ENCODE data around the gene ZNF780B.
"Not testable (repeated sequence)": the region's sequence is repeated elsewhere in the genome, so short reads cannot be mapped to it uniquely, and the experiment has no call there.

ZNF780B gene

DNA sequence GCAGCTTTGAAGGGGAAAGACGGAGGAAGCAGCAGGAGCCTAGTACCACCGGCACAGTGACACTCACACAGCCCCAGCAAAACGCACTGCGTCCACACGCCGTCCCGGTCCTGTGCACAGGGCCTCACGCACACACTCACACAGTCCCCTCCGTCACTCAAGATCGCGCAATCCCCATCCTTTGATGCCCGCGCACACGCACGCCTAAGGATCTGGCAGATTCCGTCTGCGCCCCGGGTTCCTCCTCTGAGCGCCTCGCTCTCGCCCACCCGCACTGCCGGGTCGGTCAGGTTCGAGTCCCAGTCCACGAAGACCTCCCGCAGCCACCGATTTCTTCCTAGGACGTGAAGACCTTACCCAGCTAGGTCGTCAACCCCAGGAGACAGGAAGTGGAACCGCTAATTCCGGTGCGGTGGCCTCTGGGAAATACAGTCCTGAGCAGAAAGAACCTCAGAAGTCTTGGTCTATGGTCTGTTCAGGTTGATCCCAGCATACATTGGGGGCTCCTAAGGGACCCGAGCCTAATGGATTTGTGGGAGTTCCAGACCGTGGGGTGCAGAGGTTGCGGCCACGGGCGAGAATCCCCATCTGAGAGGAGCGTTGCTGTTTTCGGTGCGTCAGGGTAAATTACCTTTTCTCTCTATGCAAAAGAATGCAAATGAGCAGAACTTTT is at the start of gene ZNF780B:
ZNF780B (minus strand) TSS at position 400 of the 673 bp plus-strand sequence. CDS start 5,899 bp downstream, outside the sequence.
- peak; percentile 44 to 60 (median 51) for DNase-seq

DNA sequence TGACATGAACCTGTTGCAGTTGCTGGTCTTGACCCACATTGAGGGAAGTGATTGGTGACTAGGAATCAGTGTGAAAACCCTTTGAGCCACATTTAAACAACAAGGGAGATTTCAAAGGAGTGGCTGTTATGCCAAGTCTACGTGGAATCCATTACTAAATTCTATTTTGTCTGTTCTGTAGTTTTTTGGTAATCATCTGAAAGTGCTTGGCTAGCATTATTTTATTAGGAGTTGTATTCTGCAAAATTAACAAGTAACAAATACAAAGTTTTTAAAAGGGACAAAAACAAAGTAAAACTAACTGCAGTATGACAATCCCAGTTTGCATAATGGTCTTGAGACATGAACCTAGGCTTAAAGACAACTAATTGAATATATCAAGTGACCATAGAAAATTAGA is 48.7 kb upstream of the ZNF780B start:
- DNase-seq, result no peak

DNA sequence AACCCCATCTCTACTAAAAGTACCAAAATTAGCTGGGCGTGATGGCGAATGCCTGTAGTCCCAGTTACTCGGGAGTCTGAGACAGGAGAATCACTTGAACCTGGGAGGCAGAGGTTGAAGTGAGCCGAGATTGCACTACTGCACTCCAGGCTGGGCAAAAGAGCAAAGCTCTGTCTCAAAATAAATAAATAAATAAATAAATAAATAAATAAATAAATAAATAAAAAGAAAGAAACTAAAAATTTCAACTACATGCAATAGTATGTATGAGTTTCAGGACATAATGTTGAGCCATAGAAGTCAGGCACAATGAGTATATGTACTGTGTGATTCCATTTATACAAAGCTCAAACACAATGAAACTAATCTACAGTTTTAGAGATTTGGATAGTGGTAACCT is 47.6 kb upstream of the ZNF780B start:
- DNase-seq, result no peak

DNA sequence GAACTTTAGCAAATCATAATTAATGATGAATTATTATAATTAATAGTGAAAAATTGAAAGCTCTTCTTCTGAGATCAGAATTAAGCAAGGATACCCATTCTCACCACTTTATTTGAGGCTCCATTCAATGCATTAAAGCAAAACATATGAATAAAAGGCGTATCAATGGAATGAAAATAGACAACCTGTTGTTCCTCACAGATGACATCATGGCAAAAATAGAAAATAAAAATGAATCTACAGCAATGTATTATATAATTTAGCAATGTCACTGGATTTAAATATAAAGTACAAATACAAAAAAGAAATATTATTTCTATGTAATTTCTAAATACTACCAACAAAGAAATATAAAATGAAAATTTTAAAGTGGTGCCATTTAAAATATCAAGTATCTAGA is 45.8 kb upstream of the ZNF780B start:
- no peak for DNase-seq

DNA sequence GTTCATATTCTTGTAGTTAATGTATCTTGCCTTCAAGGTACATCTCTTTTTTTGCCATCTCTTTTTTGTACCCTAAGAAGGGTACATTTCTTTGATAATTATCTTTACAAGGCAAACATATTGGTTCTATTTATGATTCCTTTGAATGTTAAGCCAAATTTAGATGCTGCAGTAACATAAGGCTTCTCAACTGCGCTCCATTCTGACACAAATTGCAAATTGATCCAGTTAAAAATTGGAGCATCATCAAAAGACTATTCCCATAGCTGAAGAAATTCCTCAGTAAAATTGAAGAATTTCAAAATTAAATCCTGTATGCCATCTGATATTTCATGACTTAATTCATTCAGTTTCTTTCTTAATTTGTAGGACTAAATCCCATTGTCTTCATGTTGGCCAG is 37.4 kb upstream of the ZNF780B start:
- DNase-seq, result no peak

DNA sequence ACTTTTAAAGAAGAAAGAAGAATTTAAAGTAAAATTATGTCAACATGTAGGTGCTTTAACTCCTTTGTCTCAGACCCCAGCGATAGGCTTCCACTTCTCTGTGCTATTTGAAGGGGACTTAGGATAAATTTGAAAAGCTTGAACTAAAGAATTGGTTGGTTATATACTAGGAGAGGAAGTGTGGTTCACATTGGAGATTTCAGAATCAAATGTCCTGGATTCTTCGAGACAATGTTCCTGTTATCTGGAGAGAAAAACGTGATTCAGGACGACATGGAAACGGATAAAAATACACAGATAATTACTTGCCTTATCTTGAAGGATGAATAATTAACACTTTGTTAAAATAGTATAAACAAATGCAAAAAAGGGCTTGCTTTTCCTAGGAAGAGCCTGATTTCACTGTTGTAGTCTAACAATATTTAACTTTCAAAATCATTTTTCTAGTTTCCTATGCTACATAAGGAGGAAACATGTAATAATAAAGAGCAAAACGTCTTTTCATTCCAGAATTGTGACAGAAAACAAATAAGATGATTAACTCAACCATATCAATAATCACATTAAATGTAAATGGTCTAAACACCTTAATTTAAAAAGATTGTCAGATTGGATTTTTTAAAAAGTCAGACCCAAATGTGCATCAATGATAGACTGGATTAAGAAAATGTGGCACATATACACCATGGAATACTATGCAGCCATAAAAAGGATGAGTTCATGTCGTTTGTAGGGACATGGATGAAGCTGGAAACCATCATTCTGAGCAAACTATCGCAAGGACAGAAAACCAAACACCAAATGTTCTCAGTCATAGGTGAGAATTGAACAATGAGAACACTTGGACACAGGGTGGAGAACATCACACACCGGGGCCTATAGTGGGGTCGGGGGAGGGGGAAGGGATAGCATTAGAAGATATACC is 35.4 kb upstream of the ZNF780B start:
- DNase-seq, result peak in 1 of 3 donors; percentile 10

DNA sequence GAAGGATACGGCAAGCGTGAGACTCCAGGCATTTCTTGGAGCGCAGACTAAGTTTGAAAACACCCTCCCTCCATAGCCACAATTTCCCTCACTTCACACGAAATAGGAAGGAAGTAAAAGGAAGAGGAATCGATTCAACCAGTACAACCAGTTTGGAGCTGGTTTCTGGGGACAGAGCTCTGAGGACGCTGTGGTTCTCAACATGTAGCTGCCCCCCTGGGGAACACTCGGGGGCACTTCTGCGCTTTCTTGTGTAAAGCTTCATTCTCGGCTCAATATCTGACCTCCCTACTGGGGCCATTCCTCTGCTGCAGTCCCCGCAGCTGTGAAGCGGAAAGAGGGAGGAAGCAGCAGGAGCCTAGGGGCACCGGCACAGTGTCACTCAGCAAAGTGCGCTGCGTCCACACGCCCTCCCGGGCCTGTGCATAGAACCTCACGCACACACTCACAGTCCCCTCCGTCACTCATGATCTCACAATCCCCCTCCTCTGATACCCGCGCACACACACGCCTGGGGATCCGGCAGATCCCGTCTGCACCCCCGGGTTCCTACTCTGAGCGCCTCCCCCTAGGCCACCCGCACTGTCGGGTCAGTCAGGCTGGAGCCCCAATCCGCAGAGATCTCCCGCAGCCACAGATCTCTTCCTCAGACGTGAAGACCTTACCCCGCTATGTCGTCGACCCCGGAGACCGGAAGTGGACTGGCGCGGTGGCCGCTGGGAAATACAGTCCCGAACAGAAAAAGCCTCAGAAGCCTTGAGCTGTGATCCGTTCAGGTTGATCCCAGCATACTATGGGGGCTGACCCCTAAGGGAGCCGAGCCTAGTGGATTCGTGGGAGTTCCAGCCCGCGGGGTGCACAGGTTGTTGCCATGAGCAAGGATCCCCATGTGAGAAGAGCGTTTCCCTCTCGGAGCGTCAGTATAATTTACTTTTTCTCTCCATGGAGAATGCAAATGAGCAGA is 34.5 kb upstream of the ZNF780B start, which contains the start of gene ZNF780A:
ZNF780A (minus strand) TSS at position 703 of the 964 bp plus-strand sequence. CDS start 6,190 bp downstream, outside the sequence.
- peak; percentile 64 to 75 (median 64) for DNase-seq

DNA sequence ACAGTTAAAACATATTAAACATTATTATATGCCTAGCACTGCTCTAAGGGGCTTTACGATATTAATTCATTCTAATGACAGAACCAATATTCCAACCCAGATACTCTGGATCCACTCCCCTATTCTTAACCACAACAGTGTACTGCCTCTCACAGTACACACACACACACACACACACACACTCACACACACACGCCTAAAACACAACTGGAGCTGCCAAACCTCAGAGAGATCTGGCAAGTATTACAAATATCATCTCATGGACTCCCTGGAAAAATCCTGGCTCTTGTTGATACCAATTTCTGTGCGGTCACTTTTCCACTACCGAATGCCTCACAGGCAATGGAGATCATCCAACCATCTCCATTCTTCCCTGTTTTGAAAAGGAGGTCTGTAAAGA is 33.4 kb upstream of the ZNF780B start:
- no peak for DNase-seq

DNA sequence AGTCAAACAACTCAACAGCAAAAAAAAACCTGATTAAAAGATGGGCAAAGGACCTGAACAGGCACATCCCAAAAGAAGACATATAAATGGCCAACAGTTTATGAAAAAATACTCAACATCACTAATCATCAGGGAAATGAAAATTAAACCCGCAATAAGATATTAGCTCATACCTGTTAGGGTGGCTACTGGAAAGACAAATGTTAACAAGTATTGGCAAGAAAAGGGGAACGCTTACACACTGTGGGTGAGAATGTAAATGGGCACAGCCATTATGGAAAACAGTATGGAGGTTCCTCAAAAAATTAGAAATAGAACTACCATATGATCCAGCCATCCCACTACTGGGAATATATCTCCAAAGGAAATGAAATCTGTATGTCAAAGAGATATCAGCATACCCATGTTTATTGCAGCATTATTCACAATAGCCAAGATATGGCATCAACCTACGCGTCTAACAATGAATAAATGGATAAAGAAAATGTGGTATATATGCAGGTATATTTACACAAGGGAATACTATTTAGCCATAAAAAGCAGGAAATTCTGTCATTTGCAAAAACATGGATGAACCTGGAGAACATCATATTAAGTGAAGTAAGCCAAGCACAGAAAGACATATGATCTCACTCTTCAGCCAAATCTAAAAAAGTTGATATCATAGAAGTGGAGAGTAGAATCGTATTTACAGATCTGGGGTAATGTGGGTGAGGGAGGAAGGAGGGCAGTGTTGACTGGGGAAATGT is 32.4 kb upstream of the ZNF780B start:
- DNase-seq, result no peak

DNA sequence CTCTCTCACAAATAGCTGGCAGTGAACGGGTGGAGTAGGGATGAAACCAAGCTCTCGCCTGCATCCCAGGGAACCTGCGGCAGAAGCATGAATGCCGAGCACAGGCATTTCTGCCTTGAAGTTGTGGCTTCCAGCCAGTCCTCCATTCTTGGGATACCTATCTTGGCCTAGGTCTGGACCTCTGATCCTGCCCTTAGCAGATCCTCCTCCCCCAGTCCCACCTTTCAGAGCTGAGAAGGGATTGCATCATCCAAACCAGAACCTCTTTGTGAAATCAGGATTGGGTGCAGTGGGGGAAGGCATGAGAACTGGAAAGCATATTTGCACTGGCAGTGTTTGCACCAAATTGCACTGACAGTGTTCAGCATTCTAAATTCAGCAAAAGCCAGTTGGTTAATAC is 28.9 kb upstream of the ZNF780B start:
- DNase-seq, result no peak

DNA sequence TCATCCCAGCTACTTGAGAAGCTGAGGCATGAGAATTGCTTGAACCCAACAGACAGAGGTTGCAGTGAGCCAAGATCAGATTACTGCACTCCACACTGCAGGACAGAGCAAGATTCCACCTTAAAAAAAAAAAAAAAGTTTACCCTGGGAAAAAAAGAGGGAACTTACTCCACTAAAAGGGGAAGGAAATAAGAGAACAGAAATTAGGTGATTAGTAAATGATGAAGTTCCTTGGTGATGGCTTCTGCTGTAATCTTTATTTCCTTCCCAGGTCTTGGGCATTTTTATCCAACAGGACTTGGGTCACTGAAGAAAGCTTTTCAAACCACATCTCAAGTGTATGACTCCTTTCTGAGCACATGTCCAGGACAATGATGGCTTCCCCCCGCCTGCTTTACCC is 25.4 kb upstream of the ZNF780B start:
- peak; percentile 18 to 69 (median 40) for DNase-seq

DNA sequence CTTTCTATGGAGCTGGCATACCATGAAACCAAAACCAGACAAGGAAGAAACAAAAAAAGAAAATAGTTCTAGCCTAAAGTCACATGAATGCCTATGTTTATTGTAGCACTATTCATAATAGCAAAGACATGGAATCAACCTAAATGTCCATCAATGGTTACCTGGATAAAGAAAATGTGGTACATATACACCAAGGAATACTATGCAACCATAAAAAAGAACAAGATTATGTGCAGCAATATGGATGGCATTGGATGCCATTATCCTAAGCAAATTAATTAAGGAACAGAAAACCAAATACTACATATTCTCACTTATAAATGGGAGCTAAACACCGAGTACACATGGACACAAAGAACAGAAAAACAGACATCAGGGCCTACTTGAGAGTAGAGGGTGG is 24.3 kb upstream of the ZNF780B start:
- no peak for DNase-seq

DNA sequence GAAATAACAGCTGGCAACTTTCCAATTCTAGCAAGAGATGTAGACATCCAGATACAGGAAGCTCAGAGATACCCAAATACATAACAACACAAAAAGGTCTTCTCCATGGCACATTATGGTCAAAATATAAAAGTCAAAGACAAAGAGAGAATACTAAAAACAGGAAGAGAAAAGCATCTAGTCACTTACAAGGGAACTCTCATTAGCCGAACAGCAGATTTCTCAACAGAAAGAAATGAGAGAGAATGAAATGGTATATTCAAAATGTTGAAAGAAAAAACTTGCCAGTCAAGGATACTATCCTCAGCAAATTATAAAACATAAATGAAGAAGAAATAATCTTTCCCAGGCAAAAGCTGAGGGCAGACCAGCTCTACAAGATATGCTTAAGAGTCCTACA is 22.3 kb upstream of the ZNF780B start:
- no peak for DNase-seq

DNA sequence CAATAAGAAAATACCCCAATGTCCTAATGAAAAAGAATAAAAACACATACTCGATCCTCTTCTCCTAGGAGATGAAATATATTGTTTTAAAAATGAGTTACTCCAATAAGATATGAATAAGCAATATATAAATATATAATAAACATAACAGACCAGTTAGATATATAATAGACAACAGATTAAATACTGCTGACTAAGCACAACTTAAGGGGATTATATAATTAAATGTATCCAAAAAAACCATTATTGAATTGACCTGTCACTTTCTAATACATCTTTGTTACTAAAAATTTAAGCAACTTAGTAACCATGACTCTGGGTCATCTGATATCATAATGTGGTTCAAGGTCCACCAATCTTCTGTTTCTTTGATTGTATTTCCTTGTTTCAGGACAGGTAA is 14.0 kb upstream of the ZNF780B start:
- DNase-seq, result no peak

DNA sequence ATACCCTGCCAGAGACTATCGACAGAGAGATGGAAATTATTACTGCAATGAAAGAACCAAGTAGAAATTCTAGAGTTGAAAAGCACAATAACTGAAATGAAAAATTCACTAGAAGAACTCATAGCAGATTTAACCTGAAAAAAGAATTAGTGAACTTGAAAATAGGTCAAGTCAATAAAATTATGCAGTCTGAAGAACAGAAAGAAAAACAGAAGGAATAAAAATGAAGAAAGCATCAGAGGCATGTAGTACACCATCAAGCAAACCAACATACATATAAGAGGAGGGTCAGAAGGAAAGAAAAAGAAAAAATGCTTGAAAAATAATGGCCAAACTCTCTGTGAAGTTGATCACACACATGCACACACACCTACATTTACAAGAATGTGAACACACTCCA is 3.6 kb upstream of the ZNF780B start:
- no peak for DNase-seq

DNA sequence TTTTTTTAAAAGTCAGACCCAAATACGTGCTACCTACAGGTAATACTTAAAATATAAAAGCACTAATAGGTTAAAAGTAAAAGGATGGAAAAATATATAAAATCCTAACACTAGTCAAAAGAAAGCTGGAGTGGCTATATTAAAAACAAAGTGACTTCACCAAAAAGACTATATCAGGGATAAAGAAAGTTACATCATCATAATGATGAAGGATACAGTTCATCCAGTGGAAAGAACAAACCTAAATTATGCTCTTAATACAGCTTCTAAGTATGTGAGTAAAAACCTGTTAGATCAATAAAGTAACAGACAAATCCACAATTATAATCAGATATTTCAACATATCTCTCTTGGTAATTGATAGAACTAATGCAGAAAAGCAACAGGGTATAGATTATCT is 1.1 kb upstream of the ZNF780B start:
- DNase-seq, result no peak

DNA sequence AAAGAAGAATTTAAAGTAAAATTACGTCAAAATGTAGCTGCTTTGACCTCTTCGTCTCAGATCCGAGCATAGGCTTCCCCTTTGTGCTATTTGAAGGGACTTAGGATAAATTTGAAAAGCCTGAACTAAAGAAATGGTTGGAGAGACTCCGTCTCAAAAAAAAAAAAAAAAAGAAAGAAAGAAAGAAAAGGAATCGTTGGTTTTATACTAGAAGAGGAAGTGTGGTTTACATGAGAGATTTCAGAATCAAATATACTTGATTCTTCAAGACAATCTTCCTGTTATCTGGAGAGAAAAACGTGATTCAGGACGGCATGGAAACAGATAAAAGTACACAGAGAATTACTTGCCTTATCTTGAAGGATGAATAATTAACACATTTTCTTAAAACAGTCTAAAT is 474 bp upstream of the ZNF780B start:
- DNase-seq, result no peak

DNA sequence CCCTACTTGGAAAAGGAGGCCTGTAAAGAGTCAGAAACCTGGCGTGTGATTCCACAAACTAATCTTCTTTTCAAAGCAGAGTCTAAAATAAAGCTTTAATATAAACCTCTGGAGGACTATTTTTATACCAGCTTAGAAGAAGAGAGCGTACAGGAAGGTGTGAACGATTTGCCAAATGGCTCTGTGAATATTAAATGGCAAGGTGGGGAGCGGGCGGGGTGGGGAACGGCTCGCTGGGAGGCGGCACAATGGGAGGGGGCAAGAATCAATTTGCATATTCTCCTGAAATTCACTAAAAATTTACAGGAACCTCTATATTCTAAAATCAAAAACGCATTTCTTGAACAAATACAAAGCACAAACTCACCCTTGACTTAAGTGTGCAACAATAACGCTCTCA is 982 bp downstream of the ZNF780B start:
- no peak for DNase-seq

DNA sequence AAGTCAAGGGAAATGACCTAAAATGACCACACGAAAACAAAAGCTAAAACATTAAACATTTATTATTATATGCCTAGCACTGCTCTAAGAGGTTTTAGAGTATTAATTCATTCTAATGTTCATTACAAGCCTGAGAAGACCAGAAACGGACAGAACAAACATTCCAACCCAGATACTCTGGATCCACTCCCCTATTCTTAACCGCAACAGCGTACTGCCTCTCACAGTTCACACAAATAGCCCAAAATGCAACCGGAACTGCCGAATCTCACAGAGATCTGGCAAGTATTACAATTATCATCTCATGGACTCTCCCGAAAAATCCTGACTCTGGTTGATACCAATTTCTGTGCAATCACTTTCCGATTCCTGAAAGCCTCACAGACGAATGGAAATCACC is 1.4 kb downstream of the ZNF780B start:
- DNase-seq, result no peak

DNA sequence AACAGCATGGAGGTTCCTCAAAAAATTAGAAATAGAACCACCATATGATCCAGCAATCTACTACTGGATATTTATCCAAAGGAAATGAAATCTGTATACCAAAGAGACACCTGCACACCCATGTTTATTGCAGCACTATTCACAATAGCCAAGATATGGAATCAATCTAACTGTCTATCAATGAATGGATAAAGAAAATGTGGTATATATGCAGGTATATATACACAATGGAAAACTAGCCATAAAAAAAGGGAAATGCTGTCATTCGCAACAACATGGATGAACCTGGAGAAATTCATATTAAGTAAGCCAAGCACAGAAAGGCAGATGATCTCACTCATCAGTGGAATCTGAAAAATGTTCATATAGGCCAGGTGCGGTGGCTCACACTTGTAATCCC is 2.5 kb downstream of the ZNF780B start:
- no peak for DNase-seq

DNA sequence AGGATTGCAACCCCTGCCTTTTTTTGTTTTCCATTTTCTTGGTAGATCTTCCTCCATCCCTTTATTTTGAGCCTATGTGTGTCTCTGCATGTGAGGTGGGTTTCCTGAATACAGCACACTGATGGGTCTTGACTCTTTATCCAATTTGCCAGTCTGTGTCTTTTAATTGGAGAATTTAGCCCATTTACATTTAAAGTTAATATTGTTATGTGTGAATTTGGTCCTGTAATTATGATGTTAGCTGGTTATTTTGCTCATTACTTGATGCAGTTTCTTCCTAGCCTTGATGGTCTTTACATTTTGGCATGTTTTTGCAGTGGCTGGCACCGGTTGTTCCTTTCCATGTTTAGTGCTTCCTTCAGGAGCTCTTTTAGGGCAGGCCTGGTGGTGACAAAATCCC is 14.3 kb downstream of the ZNF780B start:
- not testable (repeated sequence) for DNase-seq

DNA sequence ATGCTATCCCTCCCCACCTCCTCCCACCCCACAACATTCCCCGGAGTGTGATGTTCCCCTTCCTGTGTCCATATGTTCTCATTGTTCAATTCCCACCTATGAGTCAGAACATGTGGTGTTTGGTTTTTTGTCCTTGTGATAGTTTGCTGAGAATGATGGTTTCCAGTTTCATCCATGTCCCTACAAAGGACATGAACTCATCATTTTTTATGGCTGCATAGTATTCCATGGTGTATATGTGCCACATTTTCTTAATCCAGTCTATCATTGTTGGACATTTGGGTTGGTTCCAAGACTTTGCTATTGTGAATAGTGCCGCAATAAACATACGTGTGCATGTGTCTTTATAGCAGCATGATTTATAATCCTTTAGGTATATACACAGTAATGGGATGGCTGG is 18.0 kb downstream of the ZNF780B start:
- not testable (repeated sequence) for DNase-seq

Measured in suppressor macrophage treated with lipopolysaccharide for 1 hour (primary cell).